ENCODE results near the gene FGF6.

GRCh38 chr12:4387607-4388006 lies 58.0 kb downstream of the FGF6 start:
- TF ChIP-seq EZH2 (optimal IDR thresholded peaks at IDR 0.05; ENCODE audit: low read depth, low read length) (no peak), CTCF (IDR thresholded peaks at IDR 0.05; ENCODE audit: low read length) (no peak)

Measured in MM.1S (cell line).